B cell (primary cell): ENCODE measurements around the gene STXBP6. TPM values are rescaled to one million over a fixed set of nuclear protein-coding genes. Genes with fewer than 3 reads are reported as not detected.

ENCODE experiments used
- ATAC-seq: fragments of 200-7000 bp; cut with Tn5 transposase; one replicate; pipeline ENCODE4 v1.10.0; 2021; ENCODE audit warnings: low read depth, mild to moderate bottlenecking, moderate number of reproducible peaks, moderate library complexity
- CTCF ChIA-PET: fragments of 350-600 bp; sonication (Branson Sonifier 250); formaldehyde crosslinking; loops from one replicate; lab custom pipeline; 2021; ENCODE audit warnings: antibody characterized with exemption, inconsistent platforms; lab: Charles Lee
- POLR2A ChIA-PET: fragments of 350-600 bp; sonication (Branson Sonifier 250); formaldehyde crosslinking; loops from one replicate; lab custom pipeline; 2021; ENCODE audit warnings: antibody characterized with exemption; lab: Charles Lee
- DNase-seq: peaks from one replicate; pipeline ENCODE4 v3.0.0; 2013
- H2AFZ ChIP-seq: 2 replicates; pipeline ENCODE4 v1.6.1; 2012; ENCODE audit warnings: mild to moderate bottlenecking, low read depth, low read length; ENCODE audit not compliant: insufficient read depth, poor library complexity, severe bottlenecking
- H3K27ac ChIP-seq, 2 donors: 1 replicate in 1 of 2; 2 replicates in 1 of 2; pipeline ENCODE4 v1.5.1; 2012 to 2013; ENCODE audit warnings: low read length in 2 of 2, mild to moderate bottlenecking in 2 of 2, moderate library complexity in 1 of 2
- H3K27me3 ChIP-seq, 4 experiments: fragments of 200-600 bp in 1 of 4; sonication (generic) in 1 of 4; replicated peaks in 1 of 4; 1 replicate in 2 of 4; 2 replicates in 2 of 4; pipeline versions ENCODE4 v1.6.1 to v1.7.0; 2013 to 2016; ENCODE audit warnings: low read length in 3 of 4, mild to moderate bottlenecking in 2 of 4, mixed read lengths in 1 of 4, moderate library complexity in 1 of 4; ENCODE audit not compliant: insufficient read depth in 4 of 4, control insufficient read depth in 3 of 4; ENCODE audit errors: control extremely low read depth in 1 of 4
- H3K36me3 ChIP-seq, 2 experiments: replicated peaks in 1 of 2; 1 replicate in 1 of 2; 2 replicates in 1 of 2; pipeline versions ENCODE4 v1.6.1 to v1.7.1; 2013; ENCODE audit warnings: low read length in 1 of 2; ENCODE audit not compliant: insufficient read depth in 2 of 2, control insufficient read depth in 1 of 2; ENCODE audit errors: control extremely low read depth in 1 of 2, extremely low read depth in 1 of 2
- H3K4me1 ChIP-seq, 2 donors: fragments of 200-600 bp in 1 of 2; sonication (generic) in 1 of 2; 1 replicate in 1 of 2; 2 replicates in 1 of 2; pipeline versions ENCODE4 v1.5.1 to v1.6.1; 2013 to 2017; ENCODE audit warnings: low read length in 2 of 2; ENCODE audit not compliant: control insufficient read depth in 2 of 2, insufficient read depth in 2 of 2
- H3K4me2 ChIP-seq: replicated peaks from 2 replicates; pipeline ENCODE3; 2012; ENCODE audit warnings: mild to moderate bottlenecking, low read depth, low read length; ENCODE audit not compliant: poor library complexity, severe bottlenecking
- H3K4me3 ChIP-seq, 5 experiments: fragments of 200-600 bp in 1 of 5; sonication (generic) in 1 of 5; 1 replicate in 3 of 5; 2 replicates in 2 of 5; pipeline versions ENCODE4 v1.5.1 to v1.7.0; 2011 to 2016; ENCODE audit warnings: low read length in 4 of 5, mild to moderate bottlenecking in 4 of 5, low read depth in 2 of 5, control low read depth in 1 of 5, moderate library complexity in 1 of 5; ENCODE audit not compliant: insufficient read depth in 1 of 5; ENCODE audit errors: control extremely low read depth in 1 of 5, extremely low read depth in 1 of 5
- H3K79me2 ChIP-seq: fragments of 200-600 bp; sonication (generic); one replicate; pipeline ENCODE4 v1.6.0; 2016; ENCODE audit warnings: low read length; ENCODE audit not compliant: control insufficient read depth, insufficient read depth
- H3K9ac ChIP-seq: fragments of 200-600 bp; sonication (generic); 2 replicates; pipeline ENCODE4 v1.6.1; 2017; ENCODE audit warnings: mild to moderate bottlenecking, low read length, moderate library complexity
- H3K9me3 ChIP-seq, 3 donors: one replicate each; pipeline versions ENCODE4 v1.6.1 to v1.7.1; 2013; ENCODE audit warnings: low read length in 2 of 3; ENCODE audit not compliant: control insufficient read depth in 2 of 3, insufficient read depth in 1 of 3; ENCODE audit errors: control extremely low read depth in 1 of 3
- H4K20me1 ChIP-seq: 2 replicates; pipeline ENCODE4 v1.6.0; 2012; ENCODE audit warnings: mild to moderate bottlenecking, low read length; ENCODE audit not compliant: insufficient read depth, control insufficient read depth, poor library complexity, severe bottlenecking
- H3K27ac Mint-ChIP-seq: one replicate; pipeline ENCODE4 v1.8.0; 2021; ENCODE audit warnings: mixed read lengths
- H3K27me3 Mint-ChIP-seq: one replicate; pipeline ENCODE4 v1.8.0; 2021; ENCODE audit warnings: mixed read lengths
- H3K4me1 Mint-ChIP-seq: one replicate; pipeline ENCODE4 v1.8.0; 2021; ENCODE audit warnings: mixed read lengths
- H3K4me3 Mint-ChIP-seq: one replicate; pipeline ENCODE4 v1.8.0; 2021; ENCODE audit warnings: mixed read lengths
- H3K9me3 Mint-ChIP-seq: one replicate; pipeline ENCODE4 v1.8.0; 2022; ENCODE audit warnings: mixed read lengths; ENCODE audit not compliant: insufficient read depth
- CTCF ChIP-seq: fragments of 200-600 bp; IDR thresholded peaks from one replicate; pipeline ENCODE4 v1.8.0; 2022; ENCODE audit warnings: antibody characterized with exemption, mild to moderate bottlenecking
- EZH2 ChIP-seq: IDR thresholded peaks from 2 replicates; pipeline ENCODE4 v1.6.1; 2012; ENCODE audit warnings: borderline replicate concordance, low read depth, mild to moderate bottlenecking, moderate library complexity, low read length; ENCODE audit not compliant: insufficient read depth, poor library complexity, severe bottlenecking
- WGBS: methylation state at CpG from one replicate; pipeline ENCODE4 v1.1.5; 2013; ENCODE audit warnings: missing lambda C conversion rate; ENCODE audit not compliant: insufficient coverage; 5-methylcytosine and 5-hydroxymethylcytosine counted together
- intact Hi-C: fragments of 100-400 bp; cut with micrococcal nuclease; formaldehyde crosslinking; loops from one replicate; pipeline ENCODE4 v1.10.0; 2022
- polyA plus RNA-seq: library from polyadenylated mRNA; depleted of rRNA; stranded (reverse); fragments of >200 nt; gene quantifications from 2 replicates; pipeline ENCODE4 v1.2.3, GENCODE V29; 2012
- total RNA-seq, 2 donors: library from RNA; stranded (reverse); fragments of 120-200 nt in 1 of 2; gene quantifications; 1 replicate in 1 of 2; 2 replicates in 1 of 2; pipeline versions ENCODE4 v1.2.3 to v1.2.4, GENCODE V29; 2013 to 2022

STXBP6 gene
- total and polyA plus RNA-seq, 2 donors (not counting 1 experiment from before 2014, with no cell fraction given) = 0.01 TPM; not detected in 1

GRCh38 chr14:25067600-25067999 lies 17.7 kb upstream of the STXBP6 start:
- H3K36me3 ChIP-seq = no peaks in the 10 kb centered on the region
- no peaks in the 10 kb centered on the region for H3K27me3 ChIP-seq
- no peak overlapping the region for H3K9ac ChIP-seq
- Mint-ChIP-seq H3K4me3 (no peak overlapping the region), H3K27ac (no peak overlapping the region), H3K9me3 (no peaks in the 10 kb centered on the region), H3K4me1 (no peaks in the 10 kb centered on the region), H3K27me3 (peaks cover 5% of the 10 kb centered on the region)
- no peak for DNase-seq
- ChIA-PET POLR2A (no interaction called here), CTCF (no interaction called here)
- no peaks in the 10 kb centered on the region for H4K20me1 ChIP-seq
- TF ChIP-seq EZH2 (no peak), CTCF (no peak)
- H3K9me3 ChIP-seq = no peaks in the 10 kb centered on the region
- no peaks in the 10 kb centered on the region for H3K79me2 ChIP-seq
- no peak overlapping the region for H2AFZ ChIP-seq
- ATAC-seq = no peak
- 100% methylated on average over 1 of the region's 2 CpGs for WGBS
- no peak overlapping the region for H3K4me2 ChIP-seq
- intact Hi-C loops = no loop called here
- no peaks in the 10 kb centered on the region for H3K4me1 ChIP-seq
- H3K27ac ChIP-seq = no peak overlapping the region
- H3K4me3 ChIP-seq = no peak overlapping the region

GRCh38 chr14:25062022-25062321 lies 12.0 kb upstream of the STXBP6 start:
- H3K4me2 ChIP-seq = no peak overlapping the region
- no peaks in the 10 kb centered on the region for H3K36me3 ChIP-seq
- TF ChIP-seq CTCF = no peak
- no peak for TF ChIP-seq EZH2
- peaks cover 0 to 2% (median 0%) of the 10 kb centered on the region in 4 experiments for H3K27me3 ChIP-seq
- no peaks in the 10 kb centered on the region for H4K20me1 ChIP-seq
- H3K79me2 ChIP-seq = no peaks in the 10 kb centered on the region
- no peak overlapping the region for H3K4me3 Mint-ChIP-seq
- no peak overlapping the region for H3K27ac ChIP-seq
- no peak for ATAC-seq
- WGBS = no CpG with 5 or more reads among the region's 3 CpGs
- CTCF ChIA-PET = no interaction called here
- peaks cover 19% of the 10 kb centered on the region for H3K27me3 Mint-ChIP-seq
- H3K4me1 Mint-ChIP-seq = no peaks in the 10 kb centered on the region
- POLR2A ChIA-PET = no interaction called here
- DNase-seq = no peak
- no peak overlapping the region for H3K9ac ChIP-seq
- H3K9me3 ChIP-seq = no peaks in the 10 kb centered on the region
- H3K9me3 Mint-ChIP-seq = no peaks in the 10 kb centered on the region
- intact Hi-C loops = no loop called here
- no peak overlapping the region for H3K27ac Mint-ChIP-seq
- H3K4me3 ChIP-seq = no peak overlapping the region
- H3K4me1 ChIP-seq = no peaks in the 10 kb centered on the region
- no peak overlapping the region for H2AFZ ChIP-seq
